Neural cell (in vitro differentiated cells): Measurements from ENCODE around the gene UQCRQ. TPM values are rescaled to one million over a fixed set of nuclear protein-coding genes. Genes with fewer than 3 reads are reported as not detected.
A peak's percentile ranks its signal among the peaks of the same experiment; 100 is the strongest.

Experiments
- H2AFZ ChIP-seq: fragments of 200-600, 300-800 bp; sonication (generic), shearing (Covaris generic); 2 replicates; pipeline ENCODE4 v1.6.0; 2014; ENCODE audit warnings: low read depth, mild to moderate bottlenecking, antibody characterized with exemption, low read length, moderate library complexity
- H3F3A ChIP-seq: fragments of 200-600 bp; shearing (Covaris generic); 2 replicates; pipeline ENCODE4 v1.6.1; 2016; ENCODE audit warnings: mild to moderate bottlenecking, moderate library complexity, mixed read lengths, antibody characterized with exemption, low read length; ENCODE audit not compliant: insufficient read depth, poor library complexity, severe bottlenecking
- H3K27ac ChIP-seq: fragments of 200-600, 300-800 bp; sonication (generic), shearing (Covaris generic); 2 replicates; pipeline ENCODE4 v1.5.1; 2014; ENCODE audit warnings: mild to moderate bottlenecking, low read length, moderate library complexity
- H3K27me3 ChIP-seq: fragments of 300-800, 200-600 bp; sonication (generic), shearing (Covaris generic); 2 replicates; pipeline ENCODE4 v1.6.0; 2014; ENCODE audit warnings: mild to moderate bottlenecking, low read depth, low read length, moderate library complexity; ENCODE audit not compliant: insufficient read depth
- H3K36me3 ChIP-seq: fragments of 300-800, 200-600 bp; sonication (generic), shearing (Covaris generic); 2 replicates; pipeline ENCODE4 v1.5.1; 2014; ENCODE audit warnings: mild to moderate bottlenecking, antibody characterized with exemption, low read length, moderate library complexity; ENCODE audit not compliant: insufficient read depth
- H3K4me2 ChIP-seq: fragments of 300-800, 200-600 bp; sonication (generic), shearing (Covaris generic); 2 replicates; pipeline ENCODE4 v1.6.0; 2014; ENCODE audit warnings: mild to moderate bottlenecking, low read length
- H3K4me3 ChIP-seq: fragments of 300-800, 200-600 bp; sonication (generic), shearing (Covaris generic); 2 replicates; pipeline ENCODE4 v1.5.1; 2014; ENCODE audit warnings: mild to moderate bottlenecking, low read length, moderate library complexity
- H3K79me2 ChIP-seq: fragments of 200-600 bp; shearing (Covaris generic); replicated peaks from 2 replicates; pipeline ENCODE4 v1.6.0; 2014; ENCODE audit warnings: mild to moderate bottlenecking, low read length, moderate library complexity; ENCODE audit not compliant: insufficient read depth
- H3K9ac ChIP-seq: fragments of 300-800, 200-600 bp; sonication (generic), shearing (Covaris generic); 2 replicates; pipeline ENCODE4 v1.6.1; 2016; ENCODE audit warnings: mild to moderate bottlenecking, low read length, mixed read lengths
- H3K9me2 ChIP-seq: fragments of 200-600 bp; shearing (Covaris generic); 2 replicates; pipeline ENCODE4 v1.6.1; 2016; ENCODE audit warnings: mild to moderate bottlenecking, low read length, mixed read lengths; ENCODE audit not compliant: insufficient read depth
- H3K9me3 ChIP-seq: fragments of 200-600, 300-800 bp; sonication (generic), shearing (Covaris generic); 2 replicates; pipeline ENCODE4 v1.6.1; 2016; ENCODE audit warnings: mild to moderate bottlenecking, mixed run types, low read length, moderate library complexity, mixed read lengths
- H4K20me1 ChIP-seq: fragments of 200-600 bp; shearing (Covaris generic); 2 replicates; pipeline ENCODE4 v1.6.1; 2016; ENCODE audit warnings: mild to moderate bottlenecking, mixed run types; ENCODE audit not compliant: insufficient read depth
- EP300 ChIP-seq: fragments of 450-650 bp; conservative IDR thresholded peaks from 2 replicates; pipeline ENCODE4 v1.6.1; 2014; ENCODE audit warnings: antibody characterized with exemption, mild to moderate bottlenecking, moderate library complexity; ENCODE audit not compliant: poor library complexity, severe bottlenecking
- EZH2 ChIP-seq: fragments of 200-600, 300-800 bp; shearing (Covaris generic), sonication (generic); IDR thresholded peaks from 2 replicates; pipeline ENCODE4 v1.6.1; 2014; ENCODE audit warnings: antibody characterized with exemption, low read length, borderline replicate concordance, mild to moderate bottlenecking; ENCODE audit not compliant: insufficient read depth, poor library complexity, severe bottlenecking
- MXI1 ChIP-seq: fragments of 450-650 bp; conservative IDR thresholded peaks from 2 replicates; pipeline ENCODE4 v1.6.1; 2014; ENCODE audit warnings: antibody characterized with exemption, mild to moderate bottlenecking; ENCODE audit not compliant: poor library complexity, severe bottlenecking
- POLR2AphosphoS5 ChIP-seq: IDR thresholded peaks from 2 replicates; pipeline ENCODE4 v1.6.1; 2012
- RAD21 ChIP-seq: fragments of 450-650 bp; conservative IDR thresholded peaks from 2 replicates; pipeline ENCODE4 v1.6.1; 2014; ENCODE audit warnings: antibody characterized with exemption, mild to moderate bottlenecking, moderate library complexity
- REST ChIP-seq: IDR thresholded peaks from 2 replicates; pipeline ENCODE4 v1.6.1; 2012; ENCODE audit warnings: borderline replicate concordance
- SMC3 ChIP-seq: fragments of 450-650 bp; conservative IDR thresholded peaks from 2 replicates; pipeline ENCODE4 v1.6.1; 2014; ENCODE audit warnings: antibody characterized with exemption, mild to moderate bottlenecking, moderate library complexity; ENCODE audit not compliant: poor library complexity
- TAF1 ChIP-seq: IDR thresholded peaks from 2 replicates; pipeline ENCODE4 v1.6.1; 2012; ENCODE audit warnings: low read depth
- polyA plus RNA-seq: library from polyadenylated mRNA; depleted of rRNA; stranded (reverse); fragments of >200 nt; gene quantifications from 2 replicates; pipeline ENCODE4 v1.2.3, GENCODE V29; 2014
- TF ChIP-seq, protein P1 (sequence below): fragments of 450-650 bp; IDR thresholded peaks from 2 replicates; pipeline ENCODE4 v1.5.1; 2014; ENCODE audit warnings: antibody characterized with exemption, mild to moderate bottlenecking, moderate library complexity; ENCODE audit not compliant: poor library complexity, severe bottlenecking

UQCRQ gene
- polyA plus RNA-seq, 1 donor from 2014 or later = 444 TPM

DNA sequence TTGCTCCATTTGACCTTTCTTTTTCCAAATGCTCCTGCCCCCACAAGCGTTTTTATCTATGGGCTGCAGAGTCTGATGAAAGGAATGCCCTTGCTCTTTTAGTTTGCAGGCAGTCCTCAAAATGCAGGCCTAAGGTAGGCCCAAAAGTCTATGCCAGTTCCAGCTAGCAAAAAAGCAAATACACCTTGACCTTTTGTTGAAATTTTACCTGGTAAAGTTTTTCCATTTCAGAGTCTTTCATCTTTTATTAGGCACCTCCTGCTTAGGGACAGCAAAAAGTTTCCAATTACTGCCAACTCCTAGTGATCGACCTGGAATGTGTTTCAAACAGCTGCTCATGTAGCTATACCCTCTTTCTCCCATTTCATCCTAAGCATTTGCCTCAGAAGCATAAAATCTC lies 4.4 kb downstream of the UQCRQ start:
- H4K20me1 ChIP-seq = no peaks in the 10 kb centered on the region
- H3K27ac ChIP-seq = no peak overlapping the region
- H3K27me3 ChIP-seq = no peaks in the 10 kb centered on the region
- no peak overlapping the region for H3K9ac ChIP-seq
- H2AFZ ChIP-seq = no peak overlapping the region
- no peaks in the 10 kb centered on the region for H3K9me3 ChIP-seq
- peaks cover 2% of the 10 kb centered on the region for H3F3A ChIP-seq
- H3K79me2 ChIP-seq = peaks cover 11% of the 10 kb centered on the region
- H3K36me3 ChIP-seq = peaks cover 13% of the 10 kb centered on the region
- H3K9me2 ChIP-seq = no peaks in the 10 kb centered on the region
- no peak overlapping the region for H3K4me3 ChIP-seq
- TF ChIP-seq EZH2 (no peak), SMC3 (no peak), REST (no peak), EP300 (no peak), POLR2AphosphoS5 (no peak), MXI1 (no peak), RAD21 (no peak), TAF1 (no peak)
- TF ChIP-seq, protein P1, sequence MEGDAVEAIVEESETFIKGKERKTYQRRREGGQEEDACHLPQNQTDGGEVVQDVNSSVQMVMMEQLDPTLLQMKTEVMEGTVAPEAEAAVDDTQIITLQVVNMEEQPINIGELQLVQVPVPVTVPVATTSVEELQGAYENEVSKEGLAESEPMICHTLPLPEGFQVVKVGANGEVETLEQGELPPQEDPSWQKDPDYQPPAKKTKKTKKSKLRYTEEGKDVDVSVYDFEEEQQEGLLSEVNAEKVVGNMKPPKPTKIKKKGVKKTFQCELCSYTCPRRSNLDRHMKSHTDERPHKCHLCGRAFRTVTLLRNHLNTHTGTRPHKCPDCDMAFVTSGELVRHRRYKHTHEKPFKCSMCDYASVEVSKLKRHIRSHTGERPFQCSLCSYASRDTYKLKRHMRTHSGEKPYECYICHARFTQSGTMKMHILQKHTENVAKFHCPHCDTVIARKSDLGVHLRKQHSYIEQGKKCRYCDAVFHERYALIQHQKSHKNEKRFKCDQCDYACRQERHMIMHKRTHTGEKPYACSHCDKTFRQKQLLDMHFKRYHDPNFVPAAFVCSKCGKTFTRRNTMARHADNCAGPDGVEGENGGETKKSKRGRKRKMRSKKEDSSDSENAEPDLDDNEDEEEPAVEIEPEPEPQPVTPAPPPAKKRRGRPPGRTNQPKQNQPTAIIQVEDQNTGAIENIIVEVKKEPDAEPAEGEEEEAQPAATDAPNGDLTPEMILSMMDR = no peak
- no peak overlapping the region for H3K4me2 ChIP-seq

DNA sequence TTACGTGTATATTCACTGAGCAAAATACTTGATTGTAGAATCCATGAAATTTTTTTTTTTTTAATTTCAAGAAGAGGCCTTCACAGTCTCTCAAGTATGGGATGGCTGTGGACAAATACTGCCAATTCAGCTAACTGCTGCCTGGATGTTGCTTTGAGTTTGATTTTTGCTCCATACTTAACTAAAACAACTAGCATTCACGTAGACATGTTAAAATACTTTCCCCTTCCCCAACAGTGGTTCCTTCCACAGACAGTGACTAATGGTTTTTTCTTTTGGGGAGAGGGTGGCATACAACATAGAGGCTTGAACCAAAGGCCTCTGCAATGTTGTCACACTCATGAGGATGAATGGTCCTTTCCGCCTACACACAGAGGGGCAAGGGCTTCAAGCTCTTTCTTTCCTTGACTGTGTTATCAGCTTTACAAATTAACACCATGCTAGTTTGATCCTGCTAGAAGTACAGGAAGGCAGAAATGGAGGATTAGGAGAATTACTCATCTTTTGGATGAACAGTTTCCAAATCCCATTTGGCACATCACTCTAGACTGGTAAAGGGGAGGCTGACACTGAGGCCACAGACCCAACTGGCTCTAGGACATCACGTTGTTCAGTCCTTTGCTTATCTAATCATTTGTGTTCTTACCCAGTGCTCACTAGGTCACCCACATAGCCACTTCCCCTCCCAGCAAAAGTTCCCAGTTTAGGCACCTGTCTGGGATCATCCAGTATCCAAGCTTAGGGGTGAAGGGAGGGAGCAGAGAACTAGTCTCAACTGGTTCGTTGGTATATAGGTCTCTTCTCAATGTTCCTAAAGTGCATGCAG lies 5.2 kb downstream of the UQCRQ start:
- Histone ChIP-seq H3K36me3 (peaks cover 13% of the 10 kb centered on the region), H3F3A (no peaks in the 10 kb centered on the region), H3K27ac (no peak overlapping the region), H3K79me2 (peaks cover 11% of the 10 kb centered on the region), H3K9me2 (no peaks in the 10 kb centered on the region), H2AFZ (no peak overlapping the region), H3K4me2 (no peak overlapping the region), H3K9me3 (no peaks in the 10 kb centered on the region), H3K9ac (no peak overlapping the region), H4K20me1 (no peaks in the 10 kb centered on the region), H3K4me3 (no peak overlapping the region), H3K27me3 (no peaks in the 10 kb centered on the region)
- TF ChIP-seq, protein P1 = no peak
- no peak for TF ChIP-seq TAF1
- peak; percentile 7 for TF ChIP-seq POLR2AphosphoS5
